Measurements from ENCODE around the gene TUBGCP6.

Gene TUBGCP6

GRCh38 chr22:50180727-50181521 lies 63.9 kb downstream of the TUBGCP6 start:
- POLR2A ChIA-PET: no interaction called here
- CTCF ChIA-PET: no interaction called here
- no peak for DNase-seq (ENCODE audit: low read depth, low spot score)
- H3K4me3 ChIP-seq (ENCODE audit: low read depth, low read length): no peak overlapping the region
- TF ChIP-seq CTCF (IDR thresholded peaks at IDR 0.05; ENCODE audit: insufficient read depth, low read length, missing control alignments): no peak

GRCh38 chr22:50179937-50180726 lies 64.7 kb downstream of the TUBGCP6 start:
- ChIA-PET POLR2A (no interaction called here), CTCF (no interaction called here)
- no peak overlapping the region for H3K4me3 ChIP-seq (ENCODE audit: low read depth, low read length)
- TF ChIP-seq CTCF (IDR thresholded peaks at IDR 0.05; ENCODE audit: insufficient read depth, low read length, missing control alignments): no peak
- DNase-seq (ENCODE audit: low read depth, low spot score): no peak

- no peak overlapping the region for H3K4me3 ChIP-seq (ENCODE audit: low read depth, low read length)
- TF ChIP-seq CTCF (IDR thresholded peaks at IDR 0.05; ENCODE audit: insufficient read depth, low read length, missing control alignments): no peak
- CTCF ChIA-PET: no interaction called here
- POLR2A ChIA-PET: no interaction called here
- no peak for DNase-seq (ENCODE audit: low read depth, low spot score)
Observed at GRCh38 chr22:50178871-50179869, 65.7 kb downstream of the TUBGCP6 start.

GRCh38 chr22:50178471-50178864 lies 66.4 kb downstream of the TUBGCP6 start:
- DNase-seq (ENCODE audit: low read depth, low spot score): no peak
- ChIA-PET POLR2A (no interaction called here), CTCF (no interaction called here)
- TF ChIP-seq CTCF (IDR thresholded peaks at IDR 0.05; ENCODE audit: insufficient read depth, low read length, missing control alignments): no peak
- H3K4me3 ChIP-seq (ENCODE audit: low read depth, low read length): no peak overlapping the region

- ChIA-PET POLR2A (no interaction called here), CTCF (no interaction called here)
- no peak for TF ChIP-seq CTCF (IDR thresholded peaks at IDR 0.05; ENCODE audit: insufficient read depth, low read length, missing control alignments)
- H3K4me3 ChIP-seq (ENCODE audit: low read depth, low read length): no peak overlapping the region
- no peak for DNase-seq (ENCODE audit: low read depth, low spot score)
Observed at GRCh38 chr22:50177537-50178470, 67.0 kb downstream of the TUBGCP6 start.
